HCT116 (cell line): Measurements from ENCODE around the gene B4GALNT3. TPM values are rescaled to one million over a fixed set of nuclear protein-coding genes. Genes with fewer than 3 reads are reported as not detected.
"Not testable (repeated sequence)": the region's sequence is repeated elsewhere in the genome, so short reads cannot be mapped to it uniquely, and the experiment has no call there.

Experiments
- ATAC-seq: fragments of 200-7000 bp; cut with Tn5 transposase; 2 replicates; pipeline ENCODE4 v1.9.1; 2020; ENCODE audit warnings: mild to moderate bottlenecking, moderate library complexity
- BruUV-seq: library from RNA; stranded (reverse); fragments of 400-500 nt; replicated peaks from 2 replicates; lab custom pipeline; 2021; lab: Mats Ljungman, UMichigan
- CTCF ChIA-PET: fragments of 300-600 bp; sonication (Branson Sonifier 250); formaldehyde crosslinking; loops from one replicate; lab custom pipeline; 2021; ENCODE audit warnings: antibody characterized with exemption; lab: Charles Lee
- POLR2A ChIA-PET: fragments of 300-600, 350-600 bp; sonication (Branson Sonifier 250); formaldehyde crosslinking; loops from one replicate; lab custom pipeline; 2021; ENCODE audit warnings: antibody characterized with exemption; lab: Charles Lee
- RAD21 ChIA-PET, 2 experiments: fragments of 300-600 bp; sonication (Branson Sonifier 250); formaldehyde crosslinking; loops; one replicate each; lab custom pipeline; 2023; ENCODE audit warnings: low total read pairs in 2 of 2; ENCODE audit not compliant: uncharacterized antibody in 2 of 2, unreplicated experiment in 2 of 2, low non-redundant PET in 1 of 2; lab: Charles Lee
- DNase-seq: peaks from one replicate; pipeline ENCODE4 v3.0.0-alpha.2; 2010; ENCODE audit warnings: low read depth, low spot score
- H2AFZ ChIP-seq: fragments of 200-600 bp; shearing (Covaris generic), sonication (generic); 2 replicates; pipeline ENCODE4 v1.6.1; 2017; ENCODE audit warnings: low read depth, mixed run types, mixed read lengths, antibody characterized with exemption, low read length; ENCODE audit not compliant: poor library complexity, severe bottlenecking
- H3K27ac ChIP-seq: 2 replicates; pipeline ENCODE4 v1.5.1; 2012; ENCODE audit warnings: low read depth, low read length
- H3K27me3 ChIP-seq: fragments of 200-600 bp; sonication (generic); 2 replicates; pipeline ENCODE4 v1.6.1; 2016; ENCODE audit warnings: mixed run types, low read length, mixed read lengths; ENCODE audit not compliant: insufficient read depth
- H3K36me3 ChIP-seq, 2 experiments: fragments of 200-500 bp in 1 of 2; fragments of 200-600 bp in 1 of 2; sonication (Bioruptor generic) in 1 of 2; sonication (generic) in 1 of 2; 2 replicates each; pipeline versions ENCODE4 v1.5.1 to v1.6.1; 2014 to 2016; ENCODE audit warnings: low read length in 2 of 2, inconsistent platforms in 1 of 2, mixed read lengths in 1 of 2, mixed run types in 1 of 2; ENCODE audit not compliant: insufficient read depth in 2 of 2, control insufficient read depth in 1 of 2
- H3K4me1 ChIP-seq, 2 experiments: fragments of 200-600 bp in 1 of 2; sonication (generic) in 1 of 2; 2 replicates each; pipeline versions ENCODE4 v1.5.1 to v1.6.1; 2012 to 2017; ENCODE audit warnings: low read length in 2 of 2, inconsistent platforms in 1 of 2, mild to moderate bottlenecking in 1 of 2, mixed read lengths in 1 of 2, mixed run types in 1 of 2, moderate library complexity in 1 of 2; ENCODE audit not compliant: insufficient read depth in 2 of 2, control insufficient read depth in 1 of 2
- H3K4me2 ChIP-seq: fragments of 200-600 bp; sonication (generic); 2 replicates; pipeline ENCODE4 v1.6.1; 2017; ENCODE audit warnings: mixed run types, low read length, mixed read lengths
- H3K4me3 ChIP-seq, 2 experiments: fragments of 200-600 bp in 1 of 2; sonication (generic) in 1 of 2; replicated peaks in 1 of 2; 2 replicates each; pipeline ENCODE4 v1.5.1; 2011 to 2016; ENCODE audit warnings: low read length in 2 of 2, control low read depth in 1 of 2, low read depth in 1 of 2, mild to moderate bottlenecking in 1 of 2, mixed read lengths in 1 of 2, mixed run types in 1 of 2
- H3K79me2 ChIP-seq: fragments of 200-600 bp; sonication (generic); 2 replicates; pipeline ENCODE4 v1.6.1; 2017; ENCODE audit warnings: mild to moderate bottlenecking, mixed run types, low read length, moderate library complexity, mixed read lengths; ENCODE audit not compliant: insufficient read depth
- H3K9ac ChIP-seq: fragments of 200-600 bp; sonication (generic); 2 replicates; pipeline ENCODE4 v1.6.1; 2016; ENCODE audit warnings: low read length, mixed read lengths
- H3K9me2 ChIP-seq: fragments of 200-600 bp; sonication (generic), shearing (Covaris generic); 2 replicates; pipeline ENCODE4 v1.6.1; 2017; ENCODE audit warnings: mixed run types, mild to moderate bottlenecking, moderate library complexity; ENCODE audit not compliant: insufficient read depth
- H3K9me3 ChIP-seq, 2 experiments: fragments of 200-500 bp in 1 of 2; fragments of 200-600 bp in 1 of 2; sonication (Bioruptor generic) in 1 of 2; sonication (generic) in 1 of 2; 2 replicates each; pipeline ENCODE4 v1.6.1; 2014 to 2017; ENCODE audit warnings: low read length in 2 of 2, mixed read lengths in 2 of 2, inconsistent platforms in 1 of 2, low read depth in 1 of 2, mild to moderate bottlenecking in 1 of 2, mixed run types in 1 of 2, moderate library complexity in 1 of 2; ENCODE audit not compliant: control insufficient read depth in 1 of 2, insufficient read depth in 1 of 2
- H4K20me1 ChIP-seq: fragments of 200-600 bp; sonication (generic), shearing (Covaris generic); 2 replicates; pipeline ENCODE4 v1.6.1; 2017; ENCODE audit warnings: mixed run types, mild to moderate bottlenecking, moderate library complexity; ENCODE audit not compliant: insufficient read depth
- EGR1 ChIP-seq: IDR thresholded peaks from 2 replicates; pipeline ENCODE4 v1.6.1; 2012; ENCODE audit warnings: low read depth
- ELF1 ChIP-seq: IDR thresholded peaks from 2 replicates; pipeline ENCODE4 v1.6.1; 2012; ENCODE audit warnings: low read depth, borderline replicate concordance
- SIN3A ChIP-seq: IDR thresholded peaks from 2 replicates; pipeline ENCODE4 v1.6.1; 2012; ENCODE audit warnings: low read depth
- intact Hi-C: fragments of 100-400 bp; cut with micrococcal nuclease; formaldehyde crosslinking; loops from 2 replicates; pipeline ENCODE4 v1.10.0; 2022
- total RNA-seq: library from RNA; stranded (reverse); gene quantifications from one replicate; pipeline ENCODE4 v1.2.1, GENCODE V29; 2021; ENCODE audit not compliant: unreplicated experiment

Gene B4GALNT3
- total RNA-seq, 1 experiment from 2014 or later: 18.2 TPM

GRCh38 chr12:576615-577110 is 116.9 kb downstream of the B4GALNT3 start:
- Histone ChIP-seq H2AFZ (peak overlapping the region; percentile 56), H3K27ac (no peak overlapping the region), H3K79me2 (no peaks in the 10 kb centered on the region), H3K4me3 (no peak overlapping the region), H3K9me3 (no peaks in the 10 kb centered on the region), H3K9me2 (no peaks in the 10 kb centered on the region), H3K4me2 (peak overlapping the region; percentile 39), H3K27me3 (no peaks in the 10 kb centered on the region), H3K9ac (peak overlapping the region; percentile 60), H4K20me1 (no peaks in the 10 kb centered on the region), H3K4me1 (peaks cover 31 to 47% of the 10 kb centered on the region in 2 experiments), H3K36me3 (no peaks in the 10 kb centered on the region)
- TF ChIP-seq ELF1 (no peak), EGR1 (no peak), SIN3A (no peak)
- no peak for DNase-seq
- no TSS peak for BruUV-seq
- POLR2A ChIA-PET: interaction anchor here (0.9 to 1.9 kb wide), 3 partner anchors 38 to 175 kb away, joined by 3 to 9 read pairs (median 4); partner anchors contain the start of gene WNK1
- CTCF ChIA-PET: interaction anchor here (0.7 to 3.4 kb wide), 14 partner anchors 24 to 1029 kb away, joined by 3 to 40 read pairs (median 4); partner anchors contain the start of genes RAD52 and WNK1
- intact Hi-C loops: loop anchor here (1.0 kb wide), 1 partner anchor 175 kb away; no protein-coding TSS in a partner anchor
- RAD21 ChIA-PET: interaction anchor here (0.6 to 2.0 kb wide), 3 partner anchors 33 to 1007 kb away, joined by 4 to 8 read pairs (median 6); partner anchors contain the start of gene RAD52 (in 1 of the 2)
- no peak for ATAC-seq

- H3K4me3 ChIP-seq, H3K79me2 ChIP-seq, H2AFZ ChIP-seq, H3K9me3 ChIP-seq, H3K4me2 ChIP-seq, intact Hi-C loops, H3K9ac ChIP-seq, H3K27me3 ChIP-seq, POLR2A ChIA-PET, BruUV-seq, RAD21 ChIA-PET, H3K27ac ChIP-seq, H4K20me1 ChIP-seq, H3K36me3 ChIP-seq, H3K9me2 ChIP-seq, ATAC-seq, DNase-seq: not testable (repeated sequence)
- CTCF ChIA-PET: interaction anchor here (1.5 kb wide), 1 partner anchor 173 kb away, joined by 4 read pairs; no protein-coding TSS in a partner anchor
- peaks cover 19 to 33% of the 10 kb centered on the region in 2 experiments for H3K4me1 ChIP-seq
These were observed 118.4 kb downstream of the B4GALNT3 start for GRCh38 chr12:577994-578747.
